GM20431 (cell line): ENCODE results near the gene HPS1.
"Not testable (repeated sequence)": the region's sequence is repeated elsewhere in the genome, so short reads cannot be mapped to it uniquely, and the experiment has no call there.

ENCODE experiments used
- in situ Hi-C: fragments of 300-500 bp; cut with MseI, MboI; formaldehyde crosslinking; loops from one replicate; pipeline ENCODE4 v1.15.0; 2020; ENCODE audit warnings: low sequenced_read_pairs; ENCODE audit not compliant: unreplicated experiment

HPS1 gene

GRCh38 chr10:98399784-98400183 is 47.0 kb downstream of the HPS1 start:
- in situ Hi-C loops, result no loop called here

DNA sequence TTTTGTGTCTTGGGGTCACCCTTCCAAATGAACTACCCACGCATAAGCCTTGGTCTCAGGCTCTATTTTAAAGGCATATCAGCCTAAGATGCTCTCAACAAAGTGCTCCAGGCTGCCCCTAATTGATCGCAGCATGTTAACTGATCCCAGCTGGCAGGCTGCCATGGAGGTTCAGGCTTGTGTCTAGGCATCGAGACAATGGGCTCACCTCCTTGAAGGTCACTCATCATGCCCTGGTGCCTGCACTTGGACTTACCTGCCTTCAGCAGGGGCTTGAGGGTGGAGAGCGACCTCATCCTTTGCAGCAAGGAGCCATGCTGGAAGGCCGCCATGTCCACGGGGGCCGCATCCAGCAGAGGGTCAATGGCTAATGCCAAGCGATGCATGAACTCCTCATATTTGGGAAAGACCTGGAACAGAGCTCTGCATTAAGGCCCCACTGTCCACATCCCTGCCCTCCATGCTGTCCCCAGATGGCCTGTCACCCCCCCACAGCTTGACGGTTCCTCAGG is 49.6 kb downstream of the HPS1 start:
- in situ Hi-C loops, result no loop called here

GRCh38 chr10:98396096-98397063 is 50.4 kb downstream of the HPS1 start:
- in situ Hi-C loops, result no loop called here

DNA sequence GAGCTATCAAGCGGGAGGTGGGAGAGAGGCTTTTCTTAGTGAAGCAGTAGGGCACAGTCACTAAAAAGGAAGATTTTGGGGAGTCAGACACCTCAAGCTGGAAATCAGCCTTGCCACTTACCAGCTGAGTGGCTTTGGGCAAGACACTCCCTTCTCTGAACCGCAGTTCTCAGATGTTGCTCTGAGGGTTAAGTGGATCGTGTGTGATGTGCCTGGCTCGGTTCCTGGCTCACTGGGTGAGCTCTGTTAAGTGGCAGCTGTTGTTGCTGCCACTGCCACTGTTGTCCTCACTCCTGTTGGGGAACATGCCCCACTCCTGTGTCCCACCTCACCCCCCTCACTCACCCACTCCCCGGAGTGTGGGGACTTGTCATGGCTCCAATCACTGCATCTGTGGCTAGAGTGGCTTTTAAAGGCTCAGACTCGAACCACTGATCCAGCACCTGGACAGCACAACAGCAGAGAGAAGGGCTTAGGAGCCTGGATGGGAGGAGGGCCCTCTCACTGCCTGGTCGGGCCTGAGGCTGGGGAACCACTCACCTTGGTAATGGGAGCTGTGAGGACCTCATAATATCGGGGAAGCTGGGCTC is 51.8 kb downstream of the HPS1 start:
- in situ Hi-C loops, result no loop called here

DNA sequence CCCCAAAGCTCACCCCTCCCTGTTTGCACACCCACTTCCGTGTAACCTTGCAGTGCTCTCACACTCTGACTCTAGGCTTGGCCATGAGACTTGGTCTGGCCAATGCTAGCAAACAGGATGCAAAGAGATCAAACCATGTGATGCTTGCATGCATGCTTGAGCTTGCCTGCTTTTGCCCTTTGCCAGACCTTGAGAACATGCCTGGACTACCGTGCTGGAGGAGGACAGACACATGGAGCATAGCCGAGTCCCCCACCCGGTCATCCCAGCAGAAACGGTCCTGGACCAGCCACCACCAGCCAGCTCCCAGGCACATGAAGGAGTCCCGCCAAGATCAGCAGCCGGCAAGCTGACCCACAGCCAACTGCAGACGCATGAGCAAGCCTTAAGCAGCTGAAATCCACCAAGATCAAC is 55.1 kb downstream of the HPS1 start:
- in situ Hi-C loops, result no loop called here

GRCh38 chr10:98391065-98391464 is 55.7 kb downstream of the HPS1 start:
- in situ Hi-C loops, result no loop called here

- in situ Hi-C loops, result no loop called here
Observed at GRCh38 chr10:98390406-98390805, 56.3 kb downstream of the HPS1 start.

- in situ Hi-C loops, result no loop called here
Observed at GRCh38 chr10:98389398-98389797, 57.3 kb downstream of the HPS1 start.

GRCh38 chr10:98388101-98388655 is 58.6 kb downstream of the HPS1 start:
- in situ Hi-C loops, result no loop called here

DNA sequence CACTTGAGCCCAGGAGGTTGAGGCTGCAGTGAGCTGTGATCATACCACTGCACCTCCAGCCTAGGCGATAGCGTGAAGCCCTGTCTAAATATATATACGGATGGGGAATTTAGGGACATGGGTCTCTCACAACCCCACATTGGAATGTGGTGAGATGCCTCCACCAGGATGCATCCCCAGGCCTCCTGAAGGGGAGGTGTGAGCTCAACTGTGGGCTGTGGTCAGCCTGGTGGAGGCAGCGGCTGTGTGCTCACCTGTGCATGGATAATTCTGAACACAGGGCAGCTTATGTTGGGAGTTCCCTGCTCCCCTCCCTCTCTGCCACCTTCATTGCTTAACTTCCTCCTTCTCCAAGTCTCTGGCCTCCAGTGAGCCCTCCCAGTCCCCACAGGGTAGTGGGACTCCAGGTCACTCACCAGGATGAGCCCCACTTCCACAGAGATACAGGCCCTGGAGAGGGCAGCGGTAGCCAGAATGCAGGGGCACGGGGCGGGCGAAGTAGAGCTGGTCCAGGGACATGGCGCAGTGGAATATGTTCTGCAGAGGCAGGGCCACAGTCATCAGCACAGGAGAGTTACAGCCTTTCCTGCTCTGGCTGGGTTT is 62.1 kb downstream of the HPS1 start:
- in situ Hi-C loops, result no loop called here

DNA sequence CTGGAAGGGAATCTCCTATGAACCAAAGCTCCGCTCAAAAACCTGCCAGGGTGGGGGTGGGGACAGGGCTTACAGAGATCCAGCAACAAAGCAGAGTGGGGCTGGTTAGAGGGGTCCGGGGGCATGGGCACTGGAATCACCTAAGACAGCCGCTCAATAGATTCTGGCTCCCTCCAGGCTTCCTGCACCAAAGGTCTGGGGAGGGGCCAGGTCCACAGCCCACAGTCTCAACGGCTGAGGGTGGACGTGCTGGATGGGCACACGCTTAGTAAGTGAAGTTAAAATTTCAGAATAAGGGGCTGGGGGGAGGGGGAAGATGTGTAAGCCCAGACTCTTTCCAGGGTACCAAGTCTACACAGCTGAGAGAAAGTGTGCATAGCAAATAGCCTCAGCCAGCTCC is 62.9 kb downstream of the HPS1 start:
- in situ Hi-C loops, result no loop called here

GRCh38 chr10:98383134-98383667 is 63.5 kb downstream of the HPS1 start:
- in situ Hi-C loops, result not testable (repeated sequence)

DNA sequence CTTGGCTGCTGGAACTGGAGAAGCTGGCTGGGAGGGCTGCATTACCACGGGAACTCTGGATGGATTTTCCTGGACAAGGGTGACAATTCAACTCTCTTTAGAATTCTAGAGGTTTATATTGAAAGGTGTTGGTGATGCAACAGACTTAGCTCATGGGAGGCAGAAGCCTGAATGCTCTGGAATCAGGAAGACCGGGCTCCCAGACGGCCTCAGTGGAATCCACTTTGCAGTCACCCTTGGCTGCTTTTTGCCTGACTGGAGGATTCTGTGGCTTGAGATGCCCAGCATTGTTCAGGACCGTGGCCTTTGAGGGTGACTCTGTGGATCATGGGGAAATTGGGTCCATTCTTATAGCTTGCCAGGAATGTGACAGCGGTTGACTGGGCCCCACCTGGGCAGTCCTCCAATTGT is 64.0 kb downstream of the HPS1 start:
- in situ Hi-C loops, result no loop called here

DNA sequence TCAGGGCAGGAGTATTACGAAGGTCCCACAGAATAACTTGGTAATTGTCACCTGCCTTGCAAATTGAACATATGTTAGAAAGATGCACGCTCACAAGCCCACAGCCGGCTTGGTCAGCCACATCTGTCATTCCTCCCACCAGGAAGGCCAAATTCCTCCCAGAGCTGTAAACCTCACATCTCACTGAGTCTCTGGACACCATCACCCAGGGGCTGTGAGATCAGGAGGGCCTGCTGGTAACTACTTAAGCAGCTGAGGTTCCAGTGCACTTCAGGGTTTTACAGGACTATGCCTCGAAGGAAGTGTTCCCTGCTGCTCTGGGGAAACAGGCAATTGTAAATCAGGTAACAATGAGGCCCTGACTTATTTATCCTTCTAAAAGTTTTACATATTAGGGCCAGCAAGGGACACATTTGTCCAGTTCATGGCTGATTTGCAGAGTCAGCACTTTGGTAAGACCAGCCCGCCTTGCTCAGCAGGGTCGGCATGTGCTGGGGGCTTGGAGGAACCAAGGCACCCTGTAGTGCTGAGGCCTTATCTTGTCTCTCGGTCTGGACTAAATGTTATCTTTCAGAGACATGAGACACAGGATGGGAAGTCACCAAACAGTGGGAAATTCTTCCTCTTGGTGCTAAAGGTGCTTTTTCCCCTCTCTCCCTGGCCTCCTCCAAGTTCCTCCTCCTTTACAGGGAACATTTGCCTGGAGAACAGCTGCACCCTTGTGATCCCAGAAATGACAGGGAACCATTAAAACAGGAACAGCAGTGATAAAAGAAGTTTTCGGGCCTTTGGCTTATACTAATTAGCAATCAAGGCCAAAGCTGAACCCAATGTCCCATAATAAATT is 66.0 kb downstream of the HPS1 start:
- in situ Hi-C loops, result no loop called here

- in situ Hi-C loops, result no loop called here
Observed at GRCh38 chr10:98378722-98379121, 68.0 kb downstream of the HPS1 start.

DNA sequence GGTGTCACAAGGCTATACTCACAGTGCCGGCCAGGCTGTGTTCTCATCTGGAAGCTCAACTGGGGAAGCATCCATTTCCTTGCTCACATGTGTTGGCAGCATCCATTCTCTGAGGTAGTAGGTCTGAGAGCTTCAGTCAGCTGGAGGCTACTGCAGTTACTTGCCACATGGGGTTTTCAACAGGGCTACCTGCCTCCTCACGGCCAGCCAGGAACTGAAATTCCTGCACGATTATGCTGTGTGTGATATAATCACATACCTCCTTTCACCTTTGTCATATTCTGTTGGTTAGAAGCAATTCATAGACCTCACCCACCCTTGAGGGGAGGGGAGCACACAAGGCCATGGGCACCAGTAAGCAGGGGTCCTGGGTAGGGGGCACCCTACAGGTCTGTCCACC is 69.2 kb downstream of the HPS1 start:
- in situ Hi-C loops, result no loop called here

GRCh38 chr10:98377001-98377400 is 69.7 kb downstream of the HPS1 start:
- in situ Hi-C loops, result no loop called here

DNA sequence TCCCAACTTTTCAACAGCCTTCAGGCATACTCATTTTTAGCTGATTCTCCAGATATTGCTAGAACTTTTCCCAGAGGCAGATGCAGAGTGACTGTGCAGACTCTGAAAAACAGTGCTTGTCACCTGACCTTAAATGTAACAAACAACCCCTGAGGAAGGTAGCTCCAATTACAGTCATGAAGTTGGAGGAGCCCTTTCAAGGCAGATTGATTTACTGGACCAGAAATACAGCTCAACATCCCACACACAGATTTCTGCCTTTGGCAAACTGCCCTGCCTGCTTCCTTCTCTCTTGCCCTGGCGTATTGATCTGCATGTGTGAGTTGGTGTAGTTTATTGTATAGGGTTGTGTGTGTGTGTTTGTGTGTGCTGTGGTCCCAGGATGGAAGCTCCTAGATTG is 70.2 kb downstream of the HPS1 start:
- in situ Hi-C loops, result no loop called here

GRCh38 chr10:98374217-98374985 is 72.3 kb downstream of the HPS1 start:
- in situ Hi-C loops, result no loop called here
